HCT116 (cell line): ENCODE results near the gene SPOCD1. TPM values are rescaled to one million over a fixed set of nuclear protein-coding genes. Genes with fewer than 3 reads are reported as not detected.

Source experiments
- ATAC-seq: fragments of 200-7000 bp; cut with Tn5 transposase; 2 replicates; pipeline ENCODE4 v1.9.1; 2020; ENCODE audit warnings: mild to moderate bottlenecking, moderate library complexity
- BruUV-seq: library from RNA; stranded (reverse); fragments of 400-500 nt; replicated peaks from 2 replicates; lab custom pipeline; 2021; lab: Mats Ljungman, UMichigan
- CTCF ChIA-PET: fragments of 300-600 bp; sonication (Branson Sonifier 250); formaldehyde crosslinking; loops from one replicate; lab custom pipeline; 2021; ENCODE audit warnings: antibody characterized with exemption; lab: Charles Lee
- POLR2A ChIA-PET: fragments of 300-600, 350-600 bp; sonication (Branson Sonifier 250); formaldehyde crosslinking; loops from one replicate; lab custom pipeline; 2021; ENCODE audit warnings: antibody characterized with exemption; lab: Charles Lee
- RAD21 ChIA-PET, 2 experiments: fragments of 300-600 bp; sonication (Branson Sonifier 250); formaldehyde crosslinking; loops; one replicate each; lab custom pipeline; 2023; ENCODE audit warnings: low total read pairs in 2 of 2; ENCODE audit not compliant: uncharacterized antibody in 2 of 2, unreplicated experiment in 2 of 2, low non-redundant PET in 1 of 2; lab: Charles Lee
- DNase-seq: peaks from one replicate; pipeline ENCODE4 v3.0.0-alpha.2; 2010; ENCODE audit warnings: low read depth, low spot score
- H2AFZ ChIP-seq: fragments of 200-600 bp; shearing (Covaris generic), sonication (generic); 2 replicates; pipeline ENCODE4 v1.6.1; 2017; ENCODE audit warnings: low read depth, mixed run types, mixed read lengths, antibody characterized with exemption, low read length; ENCODE audit not compliant: poor library complexity, severe bottlenecking
- H3K27ac ChIP-seq: 2 replicates; pipeline ENCODE4 v1.5.1; 2012; ENCODE audit warnings: low read depth, low read length
- H3K27me3 ChIP-seq: fragments of 200-600 bp; sonication (generic); 2 replicates; pipeline ENCODE4 v1.6.1; 2016; ENCODE audit warnings: mixed run types, low read length, mixed read lengths; ENCODE audit not compliant: insufficient read depth
- H3K36me3 ChIP-seq, 2 experiments: fragments of 200-500 bp in 1 of 2; fragments of 200-600 bp in 1 of 2; sonication (Bioruptor generic) in 1 of 2; sonication (generic) in 1 of 2; 2 replicates each; pipeline versions ENCODE4 v1.5.1 to v1.6.1; 2014 to 2016; ENCODE audit warnings: low read length in 2 of 2, inconsistent platforms in 1 of 2, mixed read lengths in 1 of 2, mixed run types in 1 of 2; ENCODE audit not compliant: insufficient read depth in 2 of 2, control insufficient read depth in 1 of 2
- H3K4me1 ChIP-seq, 2 experiments: fragments of 200-600 bp in 1 of 2; sonication (generic) in 1 of 2; 2 replicates each; pipeline versions ENCODE4 v1.5.1 to v1.6.1; 2012 to 2017; ENCODE audit warnings: low read length in 2 of 2, inconsistent platforms in 1 of 2, mild to moderate bottlenecking in 1 of 2, mixed read lengths in 1 of 2, mixed run types in 1 of 2, moderate library complexity in 1 of 2; ENCODE audit not compliant: insufficient read depth in 2 of 2, control insufficient read depth in 1 of 2
- H3K4me2 ChIP-seq: fragments of 200-600 bp; sonication (generic); 2 replicates; pipeline ENCODE4 v1.6.1; 2017; ENCODE audit warnings: mixed run types, low read length, mixed read lengths
- H3K4me3 ChIP-seq, 2 experiments: fragments of 200-600 bp in 1 of 2; sonication (generic) in 1 of 2; replicated peaks in 1 of 2; 2 replicates each; pipeline ENCODE4 v1.5.1; 2011 to 2016; ENCODE audit warnings: low read length in 2 of 2, control low read depth in 1 of 2, low read depth in 1 of 2, mild to moderate bottlenecking in 1 of 2, mixed read lengths in 1 of 2, mixed run types in 1 of 2
- H3K79me2 ChIP-seq: fragments of 200-600 bp; sonication (generic); 2 replicates; pipeline ENCODE4 v1.6.1; 2017; ENCODE audit warnings: mild to moderate bottlenecking, mixed run types, low read length, moderate library complexity, mixed read lengths; ENCODE audit not compliant: insufficient read depth
- H3K9ac ChIP-seq: fragments of 200-600 bp; sonication (generic); 2 replicates; pipeline ENCODE4 v1.6.1; 2016; ENCODE audit warnings: low read length, mixed read lengths
- H3K9me2 ChIP-seq: fragments of 200-600 bp; sonication (generic), shearing (Covaris generic); 2 replicates; pipeline ENCODE4 v1.6.1; 2017; ENCODE audit warnings: mixed run types, mild to moderate bottlenecking, moderate library complexity; ENCODE audit not compliant: insufficient read depth
- H3K9me3 ChIP-seq, 2 experiments: fragments of 200-500 bp in 1 of 2; fragments of 200-600 bp in 1 of 2; sonication (Bioruptor generic) in 1 of 2; sonication (generic) in 1 of 2; 2 replicates each; pipeline ENCODE4 v1.6.1; 2014 to 2017; ENCODE audit warnings: low read length in 2 of 2, mixed read lengths in 2 of 2, inconsistent platforms in 1 of 2, low read depth in 1 of 2, mild to moderate bottlenecking in 1 of 2, mixed run types in 1 of 2, moderate library complexity in 1 of 2; ENCODE audit not compliant: control insufficient read depth in 1 of 2, insufficient read depth in 1 of 2
- H4K20me1 ChIP-seq: fragments of 200-600 bp; sonication (generic), shearing (Covaris generic); 2 replicates; pipeline ENCODE4 v1.6.1; 2017; ENCODE audit warnings: mixed run types, mild to moderate bottlenecking, moderate library complexity; ENCODE audit not compliant: insufficient read depth
- CBX3 ChIP-seq: IDR thresholded peaks from 2 replicates; pipeline ENCODE4 v1.6.1; 2012; ENCODE audit warnings: low read depth
- CEBPB ChIP-seq: IDR thresholded peaks from 2 replicates; pipeline ENCODE4 v1.6.1; 2012; ENCODE audit warnings: low read depth
- ELF1 ChIP-seq: IDR thresholded peaks from 2 replicates; pipeline ENCODE4 v1.6.1; 2012; ENCODE audit warnings: low read depth, borderline replicate concordance
- EZH2 ChIP-seq: fragments of 200-600 bp; sonication (generic); IDR thresholded peaks from 2 replicates; pipeline ENCODE4 v1.6.1; 2017; ENCODE audit warnings: antibody characterized with exemption, mixed run types
- FOSL1 ChIP-seq: IDR thresholded peaks from 2 replicates; pipeline ENCODE4 v1.6.1; 2012; ENCODE audit warnings: low read depth
- JUND ChIP-seq: IDR thresholded peaks from 2 replicates; pipeline ENCODE4 v1.6.1; 2012
- RAD21 ChIP-seq: IDR thresholded peaks from 2 replicates; pipeline ENCODE4 v1.6.1; 2012; ENCODE audit warnings: low read depth, mild to moderate bottlenecking
- SP1 ChIP-seq: IDR thresholded peaks from 2 replicates; pipeline ENCODE4 v1.6.1; 2012; ENCODE audit warnings: low read depth
- ZFX ChIP-seq: fragments of 450-650 bp; IDR thresholded peaks from 2 replicates; pipeline ENCODE4 v1.6.1; 2017
- intact Hi-C: fragments of 100-400 bp; cut with micrococcal nuclease; formaldehyde crosslinking; loops from 2 replicates; pipeline ENCODE4 v1.10.0; 2022
- total RNA-seq: library from RNA; stranded (reverse); gene quantifications from one replicate; pipeline ENCODE4 v1.2.1, GENCODE V29; 2021; ENCODE audit not compliant: unreplicated experiment
- TF ChIP-seq, protein P1 (sequence below): IDR thresholded peaks from 2 replicates; pipeline ENCODE4 v1.6.1; 2011; ENCODE audit warnings: mild to moderate bottlenecking, low read length, moderate library complexity; ENCODE audit not compliant: insufficient replicate concordance; ENCODE audit errors: extremely low read depth
- TF ChIP-seq, protein P2 (sequence below): IDR thresholded peaks from 2 replicates; pipeline ENCODE4 v1.6.1; 2012

The SPOCD1 gene
- total RNA-seq, 1 experiment from 2014 or later: 5.0 TPM

DNA sequence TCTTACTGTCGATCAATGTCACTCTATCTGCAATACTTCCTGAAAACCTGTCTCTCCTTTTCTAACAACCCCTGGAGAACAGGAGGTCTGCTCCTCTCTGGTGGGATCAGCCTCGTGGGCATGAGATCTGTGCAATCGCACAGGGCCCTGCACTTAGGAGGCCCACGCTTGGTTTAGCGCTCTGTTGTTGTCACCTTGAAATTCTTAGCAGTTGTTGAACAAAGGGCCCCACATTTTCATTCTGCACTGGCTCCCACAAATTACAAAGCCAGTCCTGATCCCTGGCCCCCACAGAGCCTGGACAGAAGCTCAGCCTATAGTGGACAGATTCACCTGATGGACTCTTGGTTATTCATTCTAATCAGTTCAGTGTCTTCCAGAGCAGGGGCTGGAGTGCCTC is 18.6 kb downstream of the SPOCD1 start:
- POLR2A ChIA-PET: interaction anchor here (0.8 kb wide), 1 partner anchor 8 kb away, joined by 3 read pairs; no protein-coding TSS in a partner anchor
- no peak for ATAC-seq
- no peaks in the 10 kb centered on the region for H3K9me3 ChIP-seq
- RAD21 ChIA-PET: no interaction called here
- no peak for TF ChIP-seq FOSL1
- TF ChIP-seq, all 23 proteins: peak for 0
- H3K4me1 ChIP-seq: peaks cover 12 to 44% of the 10 kb centered on the region in 2 experiments
- no peaks in the 10 kb centered on the region for H3K27me3 ChIP-seq
- H3K27ac ChIP-seq: no peak overlapping the region
- H3K36me3 ChIP-seq: no peaks in the 10 kb centered on the region
- H3K9me2 ChIP-seq: no peaks in the 10 kb centered on the region
- H3K4me2 ChIP-seq: peak overlapping the region; percentile 74; the same call in 1 of the 2 replicates
- intact Hi-C loops: no loop called here
- no peak overlapping the region for H3K4me3 ChIP-seq
- no peaks in the 10 kb centered on the region for H3K79me2 ChIP-seq
- CTCF ChIA-PET: interaction anchor here (1.4 kb wide), 1 partner anchor 8 kb away, joined by 5 read pairs; no protein-coding TSS in a partner anchor
- no peak overlapping the region for H3K9ac ChIP-seq
- H2AFZ ChIP-seq: no peak overlapping the region
- BruUV-seq: no TSS peak
- no peaks in the 10 kb centered on the region for H4K20me1 ChIP-seq
- DNase-seq: no peak

DNA sequence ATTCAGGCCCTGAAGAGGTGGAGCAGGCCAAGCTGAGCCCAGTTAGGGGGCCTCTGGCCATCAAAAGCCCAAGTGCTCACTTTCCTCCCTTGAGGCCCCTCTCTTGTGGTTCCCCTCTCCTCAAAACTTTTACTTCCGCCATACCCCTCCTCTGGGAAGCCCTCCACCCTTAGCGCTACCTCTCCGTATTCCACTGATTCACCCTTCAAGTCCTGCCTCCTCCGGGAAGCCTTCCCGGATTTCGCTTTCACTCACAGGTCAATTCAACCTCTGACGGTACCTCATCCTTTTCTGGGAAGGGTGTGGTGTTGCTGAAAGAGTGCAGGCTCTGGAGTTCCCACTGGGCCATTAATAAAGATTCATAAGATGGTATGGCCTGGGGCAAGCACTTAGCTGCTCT is 19.1 kb downstream of the SPOCD1 start:
- no peaks in the 10 kb centered on the region for H3K9me3 ChIP-seq
- POLR2A ChIA-PET: no interaction called here
- no peak overlapping the region for H3K4me3 ChIP-seq
- no TSS peak for BruUV-seq
- intact Hi-C loops: no loop called here
- CTCF ChIA-PET: no interaction called here
- DNase-seq (no peak), ATAC-seq (no peak)
- H3K27ac ChIP-seq: no peak overlapping the region
- peaks cover 12 to 44% of the 10 kb centered on the region in 2 experiments for H3K4me1 ChIP-seq
- no peaks in the 10 kb centered on the region for H3K36me3 ChIP-seq
- RAD21 ChIA-PET: no interaction called here
- no peaks in the 10 kb centered on the region for H3K79me2 ChIP-seq
- no peaks in the 10 kb centered on the region for H4K20me1 ChIP-seq
- TF ChIP-seq CBX3: no peak
- TF ChIP-seq SP1: no peak
- no peak for TF ChIP-seq RAD21
- no peak for TF ChIP-seq EZH2
- TF ChIP-seq, protein P1, sequence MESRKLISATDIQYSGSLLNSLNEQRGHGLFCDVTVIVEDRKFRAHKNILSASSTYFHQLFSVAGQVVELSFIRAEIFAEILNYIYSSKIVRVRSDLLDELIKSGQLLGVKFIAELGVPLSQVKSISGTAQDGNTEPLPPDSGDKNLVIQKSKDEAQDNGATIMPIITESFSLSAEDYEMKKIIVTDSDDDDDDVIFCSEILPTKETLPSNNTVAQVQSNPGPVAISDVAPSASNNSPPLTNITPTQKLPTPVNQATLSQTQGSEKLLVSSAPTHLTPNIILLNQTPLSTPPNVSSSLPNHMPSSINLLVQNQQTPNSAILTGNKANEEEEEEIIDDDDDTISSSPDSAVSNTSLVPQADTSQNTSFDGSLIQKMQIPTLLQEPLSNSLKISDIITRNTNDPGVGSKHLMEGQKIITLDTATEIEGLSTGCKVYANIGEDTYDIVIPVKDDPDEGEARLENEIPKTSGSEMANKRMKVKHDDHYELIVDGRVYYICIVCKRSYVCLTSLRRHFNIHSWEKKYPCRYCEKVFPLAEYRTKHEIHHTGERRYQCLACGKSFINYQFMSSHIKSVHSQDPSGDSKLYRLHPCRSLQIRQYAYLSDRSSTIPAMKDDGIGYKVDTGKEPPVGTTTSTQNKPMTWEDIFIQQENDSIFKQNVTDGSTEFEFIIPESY: no peak
- no peak for TF ChIP-seq CEBPB
- no peak for TF ChIP-seq JUND
- TF ChIP-seq ZFX: no peak
- TF ChIP-seq, protein P2, sequence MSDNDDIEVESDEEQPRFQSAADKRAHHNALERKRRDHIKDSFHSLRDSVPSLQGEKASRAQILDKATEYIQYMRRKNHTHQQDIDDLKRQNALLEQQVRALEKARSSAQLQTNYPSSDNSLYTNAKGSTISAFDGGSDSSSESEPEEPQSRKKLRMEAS: no peak
- no peak for TF ChIP-seq ELF1
- no peak overlapping the region for H3K9ac ChIP-seq
- H3K27me3 ChIP-seq: no peaks in the 10 kb centered on the region
- no peaks in the 10 kb centered on the region for H3K9me2 ChIP-seq
- no peak overlapping the region for H3K4me2 ChIP-seq
- no peak overlapping the region for H2AFZ ChIP-seq
